Activated naive CD8-positive, alpha-beta T cell treated with anti-CD3 and anti-CD28 coated beads, Interleukin-2, amount 50 U/mL, for 16 hours (primary cell): ENCODE results near the gene PDXP.

ENCODE experiments used
- DNase-seq: peaks from one replicate; pipeline ENCODE4 v3.0.0-alpha.2; 2020; ENCODE audit warnings: low read depth, low spot score

Gene PDXP

GRCh38 chr22:37696657-37697537 lies 38.4 kb downstream of the PDXP start, which contains the start of gene TRIOBP:
Gene TRIOBP (plus strand): TSS chr22:37697048. CDS start chr22:37701366, 4,318 bp downstream.
- peak; percentile 88 for DNase-seq

- no peak for DNase-seq
Observed at GRCh38 chr22:37697538-37697835, 39.0 kb downstream of the PDXP start.

GRCh38 chr22:37701141-37701786 lies 42.7 kb downstream of the PDXP start:
- no peak for DNase-seq

- DNase-seq, result no peak
Observed at GRCh38 chr22:37703906-37704305, 45.4 kb downstream of the PDXP start.

- no peak for DNase-seq
Observed at GRCh38 chr22:37704645-37705044, 46.1 kb downstream of the PDXP start.

GRCh38 chr22:37705205-37705604 lies 46.7 kb downstream of the PDXP start:
- DNase-seq, result no peak

- DNase-seq, result no peak
Observed at GRCh38 chr22:37708580-37709444, 50.3 kb downstream of the PDXP start.

GRCh38 chr22:37709445-37709765 lies 50.9 kb downstream of the PDXP start:
- no peak for DNase-seq

GRCh38 chr22:37710675-37711074 lies 52.2 kb downstream of the PDXP start:
- no peak for DNase-seq

- DNase-seq, result no peak
Observed at GRCh38 chr22:37711490-37711889, 53.0 kb downstream of the PDXP start.

GRCh38 chr22:37713761-37714160 lies 55.2 kb downstream of the PDXP start:
- DNase-seq, result no peak

GRCh38 chr22:37714634-37715033 lies 56.1 kb downstream of the PDXP start:
- no peak for DNase-seq

- DNase-seq, result no peak
Observed at GRCh38 chr22:37715760-37716159, 57.2 kb downstream of the PDXP start.
